Hepatocyte (in vitro differentiated cells): ENCODE measurements around the gene ZFPM1. TPM values are rescaled to one million over a fixed set of nuclear protein-coding genes. Genes with fewer than 3 reads are reported as not detected.

Source experiments
- DNase-seq: peaks from one replicate; pipeline ENCODE4 v3.0.0-alpha.2; 2016; ENCODE audit warnings: low spot score
- H2AFZ ChIP-seq: fragments of 200-600 bp; sonication (generic); 2 replicates; pipeline ENCODE4 v1.6.0; 2016; ENCODE audit warnings: antibody characterized with exemption, mild to moderate bottlenecking
- H3K27ac ChIP-seq: fragments of 200-600 bp; sonication (generic); 2 replicates; pipeline ENCODE4 v1.5.1; 2016; ENCODE audit warnings: mild to moderate bottlenecking
- H3K27me3 ChIP-seq: fragments of 200-600 bp; sonication (generic); 2 replicates; pipeline ENCODE4 v1.6.1; 2016
- H3K36me3 ChIP-seq: fragments of 200-600 bp; sonication (generic); replicated peaks from 2 replicates; pipeline ENCODE4 v1.5.1; 2016; ENCODE audit warnings: low read depth; ENCODE audit not compliant: insufficient read depth
- H3K4me1 ChIP-seq: fragments of 200-600 bp; sonication (generic); 2 replicates; pipeline ENCODE4 v1.5.1; 2016; ENCODE audit warnings: mild to moderate bottlenecking, moderate library complexity; ENCODE audit not compliant: insufficient read depth
- H3K4me2 ChIP-seq: fragments of 200-600 bp; sonication (generic); 2 replicates; pipeline ENCODE4 v1.6.0; 2016
- H3K4me3 ChIP-seq: fragments of 200-600 bp; sonication (generic); 2 replicates; pipeline ENCODE4 v1.5.1; 2016; ENCODE audit warnings: mild to moderate bottlenecking
- H3K79me2 ChIP-seq: fragments of 200-600 bp; sonication (generic); 2 replicates; pipeline ENCODE4 v1.6.0; 2017; ENCODE audit warnings: mild to moderate bottlenecking
- H3K9me2 ChIP-seq: fragments of 200-600 bp; sonication (generic); replicated peaks from 2 replicates; pipeline ENCODE4 v1.6.0; 2017; ENCODE audit warnings: mild to moderate bottlenecking; ENCODE audit not compliant: insufficient read depth
- H3K9me3 ChIP-seq: fragments of 200-600 bp; sonication (generic); 2 replicates; pipeline ENCODE4 v1.5.1; 2016; ENCODE audit warnings: low read depth, mild to moderate bottlenecking
- H4K20me1 ChIP-seq: fragments of 200-600 bp; sonication (generic); 2 replicates; pipeline ENCODE4 v1.6.0; 2016; ENCODE audit warnings: mild to moderate bottlenecking; ENCODE audit not compliant: insufficient read depth, poor library complexity, severe bottlenecking
- CTCF ChIP-seq: fragments of 200-600 bp; sonication (generic); IDR thresholded peaks from 2 replicates; pipeline ENCODE4 v1.5.1; 2016; ENCODE audit warnings: antibody characterized with exemption, mild to moderate bottlenecking; ENCODE audit not compliant: poor library complexity
- EZH2 ChIP-seq: fragments of 200-600 bp; sonication (generic); IDR thresholded peaks from 2 replicates; pipeline ENCODE4 v1.6.1; 2016; ENCODE audit warnings: antibody characterized with exemption, mild to moderate bottlenecking, borderline replicate concordance
- EZH2phosphoT487 ChIP-seq: fragments of 200-600 bp; sonication (generic); IDR thresholded peaks from one replicate; pipeline ENCODE4 v1.6.1; 2018; ENCODE audit warnings: antibody characterized with exemption, mild to moderate bottlenecking, low read depth, moderate library complexity; ENCODE audit not compliant: unreplicated experiment, severe bottlenecking
- WGBS: methylation state at CpG from one replicate; pipeline ENCODE4 v1.1.6; 2016; ENCODE audit warnings: low lambda C conversion rate; ENCODE audit errors: missing lambda C conversion rate; 5-methylcytosine and 5-hydroxymethylcytosine counted together
- polyA plus RNA-seq: library from polyadenylated mRNA; unstranded; fragments of >200 nt; fragmentation: Nextera tagmentation; extraction: Ambion mirVana; gene quantifications from 2 replicates; pipeline ENCODE4 v1.2.1, GENCODE V29; 2016
- total RNA-seq: library from RNA; depleted of rRNA; stranded (reverse); fragments of >200 nt; gene quantifications from 2 replicates; pipeline ENCODE4 v1.2.3, GENCODE V29; 2014

ZFPM1 gene
- total and polyA plus RNA-seq, 2 experiments from 2014 or later: 4.1 to 11.9 TPM

DNA sequence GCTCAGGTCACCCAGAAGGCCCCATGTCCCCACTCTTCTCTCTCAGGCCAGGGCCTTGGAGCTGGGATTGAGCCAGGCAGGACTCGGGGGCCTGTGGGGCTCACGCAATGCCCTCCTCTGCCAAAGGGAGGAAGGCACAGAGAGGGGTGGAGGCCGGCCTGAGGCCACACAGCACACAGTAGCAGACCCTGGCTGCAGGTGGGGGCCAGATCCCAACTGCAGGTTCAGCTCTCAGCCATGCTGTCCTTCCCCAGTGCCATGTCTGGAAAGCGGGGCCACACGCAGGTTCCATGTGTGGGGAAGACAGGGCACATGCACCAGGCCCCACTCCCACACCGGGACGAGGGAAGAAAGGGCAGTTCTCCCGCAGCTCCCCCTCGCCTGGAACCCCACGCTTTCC is 33.3 kb upstream of the ZFPM1 start:
- no peaks in the 10 kb centered on the region for H3K9me3 ChIP-seq
- WGBS: 92% methylated on average over 9 of the region's 10 CpGs
- no peaks in the 10 kb centered on the region for H4K20me1 ChIP-seq
- no peak overlapping the region for H3K27ac ChIP-seq
- no peak for DNase-seq
- H3K79me2 ChIP-seq: no peaks in the 10 kb centered on the region
- H2AFZ ChIP-seq: no peak overlapping the region
- H3K4me2 ChIP-seq: no peak overlapping the region
- H3K9me2 ChIP-seq: no peaks in the 10 kb centered on the region
- H3K4me1 ChIP-seq: peaks cover 7% of the 10 kb centered on the region
- TF ChIP-seq EZH2 (no peak), EZH2phosphoT487 (no peak), CTCF (no peak)
- H3K27me3 ChIP-seq: no peaks in the 10 kb centered on the region
- no peak overlapping the region for H3K4me3 ChIP-seq
- no peaks in the 10 kb centered on the region for H3K36me3 ChIP-seq

DNA sequence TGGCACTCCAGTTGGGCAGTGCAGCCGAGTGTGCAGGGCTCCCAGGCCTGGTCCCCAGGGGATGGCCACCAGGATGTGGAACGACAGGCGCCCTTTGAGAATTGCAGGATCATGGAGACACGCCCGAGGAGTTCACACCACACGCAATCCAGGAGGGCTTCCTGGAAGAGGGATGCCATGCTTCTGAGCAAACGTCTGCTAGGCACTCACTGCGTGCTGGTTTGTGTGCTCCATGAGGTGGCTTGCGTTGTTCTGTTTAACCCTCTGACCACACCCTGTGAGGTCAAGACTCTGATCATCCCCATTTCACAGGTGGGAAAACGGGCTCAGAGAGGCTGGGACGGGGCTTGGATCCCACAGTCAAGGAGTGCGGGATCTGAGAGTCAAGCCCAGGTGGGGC is 32.6 kb upstream of the ZFPM1 start:
- no peak for TF ChIP-seq EZH2phosphoT487
- TF ChIP-seq CTCF: no peak
- TF ChIP-seq EZH2: no peak
- Histone ChIP-seq H3K9me2 (no peaks in the 10 kb centered on the region), H3K9me3 (no peaks in the 10 kb centered on the region), H3K79me2 (no peaks in the 10 kb centered on the region), H3K27me3 (no peaks in the 10 kb centered on the region), H3K4me2 (no peak overlapping the region), H4K20me1 (no peaks in the 10 kb centered on the region), H2AFZ (no peak overlapping the region), H3K4me1 (peaks cover 7% of the 10 kb centered on the region), H3K36me3 (no peaks in the 10 kb centered on the region), H3K27ac (no peak overlapping the region), H3K4me3 (no peak overlapping the region)
- 90% methylated on average over 12 of the region's 12 CpGs for WGBS
- DNase-seq: no peak

GRCh38 chr16:88421301-88421700 is 31.8 kb upstream of the ZFPM1 start:
- no peak overlapping the region for H2AFZ ChIP-seq
- TF ChIP-seq CTCF (no peak), EZH2 (no peak), EZH2phosphoT487 (no peak)
- H3K27me3 ChIP-seq: no peaks in the 10 kb centered on the region
- peaks cover 7% of the 10 kb centered on the region for H3K4me1 ChIP-seq
- no peak for DNase-seq
- H3K4me2 ChIP-seq: no peak overlapping the region
- H4K20me1 ChIP-seq: no peaks in the 10 kb centered on the region
- H3K27ac ChIP-seq: no peak overlapping the region
- 89% methylated on average over 11 of the region's 14 CpGs for WGBS
- H3K9me3 ChIP-seq: no peaks in the 10 kb centered on the region
- H3K9me2 ChIP-seq: no peaks in the 10 kb centered on the region
- no peaks in the 10 kb centered on the region for H3K36me3 ChIP-seq
- H3K79me2 ChIP-seq: no peaks in the 10 kb centered on the region
- H3K4me3 ChIP-seq: no peak overlapping the region

DNA sequence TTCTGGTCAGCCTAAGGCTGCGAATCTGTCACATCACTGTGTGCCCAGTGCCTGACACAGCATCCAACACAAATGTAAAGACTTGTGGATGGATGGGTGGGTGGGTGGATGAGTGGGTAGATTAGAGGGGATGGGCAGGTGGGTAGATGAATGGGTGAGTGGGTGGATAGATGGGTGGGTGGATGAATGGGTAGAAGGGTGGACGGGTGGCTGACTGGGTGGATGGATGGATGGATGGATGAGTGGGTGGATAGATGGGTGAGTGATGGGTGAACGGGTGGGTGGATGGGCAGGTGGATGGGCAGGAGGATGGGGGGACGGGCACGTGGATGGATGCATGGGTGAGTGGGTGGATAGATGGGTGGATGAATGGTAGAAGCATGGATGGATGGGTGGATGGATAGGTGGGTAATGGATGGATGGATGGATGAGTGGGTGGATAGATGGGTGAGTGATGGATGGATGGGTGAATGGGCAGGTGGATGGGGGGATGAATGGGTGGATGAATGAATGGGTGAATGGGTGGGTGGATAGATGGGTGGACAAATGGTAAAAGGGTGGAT is 31.1 kb upstream of the ZFPM1 start:
- Histone ChIP-seq H3K27me3 (no peaks in the 10 kb centered on the region), H4K20me1 (no peaks in the 10 kb centered on the region), H3K27ac (no peak overlapping the region)

More for the DNA sequence above, 31.1 kb upstream of the ZFPM1 start:
- Histone ChIP-seq H3K9me2 (no peaks in the 10 kb centered on the region), H3K4me3 (no peak overlapping the region), H3K4me1 (peaks cover 7% of the 10 kb centered on the region), H3K79me2 (no peaks in the 10 kb centered on the region), H2AFZ (no peak overlapping the region), H3K9me3 (no peaks in the 10 kb centered on the region), H3K36me3 (no peaks in the 10 kb centered on the region), H3K4me2 (no peak overlapping the region)
- 90% methylated on average over 2 of the region's 5 CpGs for WGBS
- no peak for DNase-seq
- TF ChIP-seq EZH2: no peak
- TF ChIP-seq CTCF: no peak
- no peak for TF ChIP-seq EZH2phosphoT487
